ENCODE results near the gene PDE7B. TPM values are rescaled to one million over a fixed set of nuclear protein-coding genes. Genes with fewer than 3 reads are reported as not detected.

Gene PDE7B
- total and polyA plus RNA-seq, 2 of the 13 experiments (the other 11 are each of a cell fraction or from before 2014, with no cell fraction given): not detected

GRCh38 chr6:136146130-136146529, 294.6 kb downstream of the PDE7B start:
- DNase-seq (ENCODE audit: low spot score) (no peak), ATAC-seq (no peak), FAIRE-seq (no peak)
- H3K4me2 ChIP-seq (ENCODE audit: low read depth, low read length): no peak overlapping the region
- H3K9ac ChIP-seq (ENCODE audit: insufficient read depth, low read depth, low read length): no peak overlapping the region
- H3K27me3 ChIP-seq (ENCODE audit: control insufficient read depth in 1 of 2, insufficient read depth in 2 of 2, low read length in 2 of 2): no peaks in the 10 kb centered on the region
- POLR2A ChIA-PET: no interaction called here
- no peak overlapping the region for H2AFZ ChIP-seq (ENCODE audit: low read length)
- CTCF ChIA-PET (ENCODE audit: low intra/inter-chr PET ratio, low total read pairs): no interaction called here
- intact Hi-C loops (cut with micrococcal nuclease; ENCODE audit: unreplicated experiment) (no loop called here), in situ Hi-C loops (cut with HindIII; ENCODE audit: extremely low pct_ligation_motif_present, low pct_unique_long_range_greater_than_20kb) (no loop called here)
- no peak overlapping the region for H3K4me3 ChIP-seq (replicated peaks in 1 of 3; ENCODE audit: insufficient read depth in 1 of 3, low read depth in 2 of 3, low read length in 3 of 3)
- no peaks in the 10 kb centered on the region for H3K36me3 ChIP-seq (replicated peaks in 1 of 2; ENCODE audit: control insufficient read depth in 1 of 2, insufficient read depth in 2 of 2, low read length in 2 of 2)
- TF ChIP-seq ZFP62 (CRISPR knock-in tag; IDR thresholded peaks at IDR 0.05) (no peak), IKZF5 (CRISPR knock-in tag; IDR thresholded peaks at IDR 0.05) (no peak), ZBTB7B (CRISPR knock-in tag; IDR thresholded peaks at IDR 0.05) (no peak), NFIC (IDR thresholded peaks at IDR 0.05; ENCODE audit: low read length) (no peak), ZNF816 (CRISPR knock-in tag; IDR thresholded peaks at IDR 0.05; ENCODE audit: borderline replicate concordance) (no peak), CBX1 (IDR thresholded peaks at IDR 0.05; ENCODE audit: low read depth) (no peak), ZNF75D (CRISPR knock-in tag; IDR thresholded peaks at IDR 0.05; ENCODE audit: borderline replicate concordance) (no peak), ZMAT3 (CRISPR knock-in tag; conservative IDR thresholded peaks at IDR 0.05) (no peak), PRDM10 (CRISPR knock-in tag; IDR thresholded peaks at IDR 0.05; ENCODE audit: low read depth) (no peak), HMGA1 (CRISPR knock-in tag; conservative IDR thresholded peaks at IDR 0.05) (no peak), MED1 (CRISPR knock-in tag; IDR thresholded peaks at IDR 0.05) (no peak), KAT8 (CRISPR knock-in tag; IDR thresholded peaks at IDR 0.05) (no peak), ZNF512 (CRISPR knock-in tag; IDR thresholded peaks at IDR 0.05) (no peak), ZNF678 (CRISPR knock-in tag; IDR thresholded peaks at IDR 0.05) (no peak)
- TF ChIP-seq, protein P1, sequence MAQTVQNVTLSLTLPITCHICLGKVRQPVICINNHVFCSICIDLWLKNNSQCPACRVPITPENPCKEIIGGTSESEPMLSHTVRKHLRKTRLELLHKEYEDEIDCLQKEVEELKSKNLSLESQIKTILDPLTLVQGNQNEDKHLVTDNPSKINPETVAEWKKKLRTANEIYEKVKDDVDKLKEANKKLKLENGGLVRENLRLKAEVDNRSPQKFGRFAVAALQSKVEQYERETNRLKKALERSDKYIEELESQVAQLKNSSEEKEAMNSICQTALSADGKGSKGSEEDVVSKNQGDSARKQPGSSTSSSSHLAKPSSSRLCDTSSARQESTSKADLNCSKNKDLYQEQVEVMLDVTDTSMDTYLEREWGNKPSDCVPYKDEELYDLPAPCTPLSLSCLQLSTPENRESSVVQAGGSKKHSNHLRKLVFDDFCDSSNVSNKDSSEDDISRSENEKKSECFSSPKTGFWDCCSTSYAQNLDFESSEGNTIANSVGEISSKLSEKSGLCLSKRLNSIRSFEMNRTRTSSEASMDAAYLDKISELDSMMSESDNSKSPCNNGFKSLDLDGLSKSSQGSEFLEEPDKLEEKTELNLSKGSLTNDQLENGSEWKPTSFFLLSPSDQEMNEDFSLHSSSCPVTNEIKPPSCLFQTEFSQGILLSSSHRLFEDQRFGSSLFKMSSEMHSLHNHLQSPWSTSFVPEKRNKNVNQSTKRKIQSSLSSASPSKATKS (CRISPR knock-in tag; IDR thresholded peaks at IDR 0.05): no peak
- TF ChIP-seq, protein P2, sequence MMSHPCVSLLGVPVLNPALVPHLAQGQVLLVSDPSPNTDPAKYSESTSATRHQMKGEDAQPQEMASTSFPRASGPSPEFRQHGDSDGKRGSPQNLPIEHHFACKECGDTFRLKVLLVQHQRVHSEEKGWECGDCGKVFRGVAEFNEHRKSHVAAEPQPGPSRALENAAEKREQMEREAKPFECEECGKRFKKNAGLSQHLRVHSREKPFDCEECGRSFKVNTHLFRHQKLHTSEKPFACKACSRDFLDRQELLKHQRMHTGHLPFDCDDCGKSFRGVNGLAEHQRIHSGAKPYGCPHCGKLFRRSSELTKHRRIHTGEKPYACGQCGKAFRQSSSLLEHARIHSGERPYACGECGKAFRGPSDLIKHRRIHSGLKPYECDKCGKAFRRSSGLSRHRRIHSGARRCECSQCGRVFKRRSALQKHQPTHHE (CRISPR knock-in tag; IDR thresholded peaks at IDR 0.05; ENCODE audit: borderline replicate concordance): no peak
- no peaks in the 10 kb centered on the region for H4K20me1 ChIP-seq (ENCODE audit: insufficient read depth, low read length)
- 28% methylated on average over 2 of the region's 2 CpGs for WGBS (ENCODE audit: low lambda C conversion rate)
- no peak overlapping the region for H3K27ac ChIP-seq (ENCODE audit: extremely low read length, insufficient read depth, low read length)
- BruUV-seq (replicated peaks): no TSS peak
- H3K4me1 ChIP-seq (ENCODE audit: insufficient read depth, low read length): no peaks in the 10 kb centered on the region
- no peaks in the 10 kb centered on the region for H3K9me3 ChIP-seq (ENCODE audit: low read length)
- no peaks in the 10 kb centered on the region for H3K79me2 ChIP-seq (ENCODE audit: insufficient read depth, low read length)
